CD14-positive monocyte (primary cell): Measurements from ENCODE around the gene ARRDC3. TPM values are rescaled to one million over a fixed set of nuclear protein-coding genes. Genes with fewer than 3 reads are reported as not detected.
A peak's percentile ranks its signal among the peaks of the same experiment; 100 is the strongest.

Experiments
- DNase-seq, 3 donors: peaks; one replicate each; pipeline ENCODE4 v3.0.0-alpha.2; 2011 to 2022
- H2AFZ ChIP-seq: 2 replicates; pipeline ENCODE4 v1.6.0; 2012; ENCODE audit warnings: mild to moderate bottlenecking, low read depth, low read length, inconsistent platforms; ENCODE audit not compliant: insufficient read depth, poor library complexity, severe bottlenecking
- H3K27ac ChIP-seq, 2 donors: 1 replicate in 1 of 2; 2 replicates in 1 of 2; pipeline ENCODE4 v1.5.1; 2012 to 2013; ENCODE audit warnings: low read length in 2 of 2, control low read depth in 1 of 2, inconsistent platforms in 1 of 2, low read depth in 1 of 2, mild to moderate bottlenecking in 1 of 2
- H3K27me3 ChIP-seq, 2 donors: one replicate each; pipeline versions ENCODE4 v1.6.0 to v1.6.1; 2011 to 2013; ENCODE audit warnings: low read length in 2 of 2; ENCODE audit not compliant: control insufficient read depth in 2 of 2, insufficient read depth in 2 of 2
- H3K36me3 ChIP-seq, 2 donors: replicated peaks in 1 of 2; 1 replicate in 1 of 2; 2 replicates in 1 of 2; pipeline versions ENCODE4 v1.5.1 to v1.6.1; 2012 to 2013; ENCODE audit warnings: low read length in 2 of 2, control low read depth in 1 of 2, inconsistent platforms in 1 of 2, mild to moderate bottlenecking in 1 of 2; ENCODE audit not compliant: insufficient read depth in 2 of 2, control insufficient read depth in 1 of 2
- H3K4me1 ChIP-seq, 2 donors: 1 replicate in 1 of 2; 2 replicates in 1 of 2; pipeline versions ENCODE4 v1.5.1 to v1.6.1; 2012 to 2013; ENCODE audit warnings: low read length in 2 of 2, control low read depth in 1 of 2, inconsistent platforms in 1 of 2, mild to moderate bottlenecking in 1 of 2, moderate library complexity in 1 of 2; ENCODE audit not compliant: insufficient read depth in 2 of 2, control insufficient read depth in 1 of 2
- H3K4me2 ChIP-seq: replicated peaks from 2 replicates; pipeline ENCODE3; 2012; ENCODE audit warnings: low read length, moderate library complexity, mild to moderate bottlenecking; ENCODE audit not compliant: poor library complexity, severe bottlenecking; ENCODE audit errors: extremely low read depth
- H3K4me3 ChIP-seq, 3 experiments: fragments of 200-600 bp in 1 of 3; sonication (generic) in 1 of 3; replicated peaks in 1 of 3; 1 replicate in 2 of 3; 2 replicates in 1 of 3; pipeline ENCODE4 v1.5.1; 2011 to 2013; ENCODE audit warnings: low read length in 3 of 3, mild to moderate bottlenecking in 3 of 3, control low read depth in 2 of 3, low read depth in 2 of 3, inconsistent platforms in 1 of 3, moderate library complexity in 1 of 3
- H3K79me2 ChIP-seq: 2 replicates; pipeline ENCODE4 v1.6.0; 2012; ENCODE audit warnings: mild to moderate bottlenecking, control low read depth, inconsistent platforms, low read length, moderate library complexity; ENCODE audit not compliant: insufficient read depth
- H3K9ac ChIP-seq: 2 replicates; pipeline ENCODE4 v1.6.0; 2017; ENCODE audit warnings: low read length, mild to moderate bottlenecking; ENCODE audit not compliant: insufficient read depth, poor library complexity, severe bottlenecking
- H3K9me3 ChIP-seq, 2 donors: replicated peaks in 1 of 2; 1 replicate in 1 of 2; 2 replicates in 1 of 2; pipeline versions ENCODE4 v1.5.1 to v1.6.1; 2012 to 2013; ENCODE audit warnings: low read length in 2 of 2, control low read depth in 1 of 2; ENCODE audit not compliant: control insufficient read depth in 1 of 2, insufficient read depth in 1 of 2
- H4K20me1 ChIP-seq: 2 replicates; pipeline ENCODE4 v1.6.0; 2012; ENCODE audit warnings: mild to moderate bottlenecking, low read length, control low read depth, moderate library complexity; ENCODE audit not compliant: insufficient read depth
- H3K27ac Mint-ChIP-seq, 7 donors: one replicate each; pipeline ENCODE4 v1.8.0; 2020; ENCODE audit warnings: mild to moderate bottlenecking in 7 of 7, mixed read lengths in 7 of 7, moderate library complexity in 6 of 7, inconsistent platforms in 2 of 7
- H3K27me3 Mint-ChIP-seq, 3 donors: one replicate each; pipeline ENCODE4 v1.8.0; 2021 to 2022; ENCODE audit warnings: low read depth in 3 of 3, mild to moderate bottlenecking in 3 of 3, mixed read lengths in 3 of 3, moderate library complexity in 3 of 3, inconsistent platforms in 1 of 3
- H3K36me3 Mint-ChIP-seq, 2 donors: one replicate each; pipeline ENCODE4 v1.8.0; 2020; ENCODE audit warnings: mixed read lengths in 2 of 2, inconsistent platforms in 1 of 2, mild to moderate bottlenecking in 1 of 2
- H3K4me1 Mint-ChIP-seq: one replicate; pipeline ENCODE4 v1.8.0; 2020; ENCODE audit warnings: mild to moderate bottlenecking, mixed read lengths
- H3K4me3 Mint-ChIP-seq, 2 donors: one replicate each; pipeline ENCODE4 v1.8.0; 2020; ENCODE audit warnings: mild to moderate bottlenecking in 2 of 2, mixed read lengths in 2 of 2, moderate library complexity in 1 of 2
- H3K9me3 Mint-ChIP-seq, 7 donors: one replicate each; pipeline ENCODE4 v1.8.0; 2020 to 2022; ENCODE audit warnings: mixed read lengths in 7 of 7, mild to moderate bottlenecking in 6 of 7, moderate library complexity in 6 of 7, inconsistent platforms in 2 of 7
- CTCF ChIP-seq: fragments of 200-600 bp; IDR thresholded peaks from one replicate; pipeline ENCODE4 v1.8.0; 2022; ENCODE audit warnings: antibody characterized with exemption, mild to moderate bottlenecking
- WGBS: methylation state at CpG from one replicate; pipeline ENCODE4 v1.1.5; 2013; ENCODE audit warnings: missing lambda C conversion rate; ENCODE audit not compliant: insufficient coverage; 5-methylcytosine and 5-hydroxymethylcytosine counted together
- intact Hi-C, 2 donors: fragments of 100-400 bp; cut with micrococcal nuclease; formaldehyde crosslinking; loops; one replicate each; pipeline versions ENCODE4 v1.15.0 to v1.15.1; 2023
- polyA plus RNA-seq, 3 donors: library from polyadenylated mRNA; depleted of rRNA in 1 of 3; unstranded in 2 of 3; stranded (reverse) in 1 of 3; fragments of 300-500 nt in 2 of 3; fragments of >200 nt in 1 of 3; fragmentation: Illumina TruSeq in 2 of 3; gene quantifications; 1 replicate in 2 of 3; 2 replicates in 1 of 3; pipeline ENCODE4 v1.2.3, GENCODE V29; 2012 to 2021

Gene ARRDC3
- polyA plus RNA-seq, 3 donors = 43.3 to 68.0 (median 64.6) TPM

DNA sequence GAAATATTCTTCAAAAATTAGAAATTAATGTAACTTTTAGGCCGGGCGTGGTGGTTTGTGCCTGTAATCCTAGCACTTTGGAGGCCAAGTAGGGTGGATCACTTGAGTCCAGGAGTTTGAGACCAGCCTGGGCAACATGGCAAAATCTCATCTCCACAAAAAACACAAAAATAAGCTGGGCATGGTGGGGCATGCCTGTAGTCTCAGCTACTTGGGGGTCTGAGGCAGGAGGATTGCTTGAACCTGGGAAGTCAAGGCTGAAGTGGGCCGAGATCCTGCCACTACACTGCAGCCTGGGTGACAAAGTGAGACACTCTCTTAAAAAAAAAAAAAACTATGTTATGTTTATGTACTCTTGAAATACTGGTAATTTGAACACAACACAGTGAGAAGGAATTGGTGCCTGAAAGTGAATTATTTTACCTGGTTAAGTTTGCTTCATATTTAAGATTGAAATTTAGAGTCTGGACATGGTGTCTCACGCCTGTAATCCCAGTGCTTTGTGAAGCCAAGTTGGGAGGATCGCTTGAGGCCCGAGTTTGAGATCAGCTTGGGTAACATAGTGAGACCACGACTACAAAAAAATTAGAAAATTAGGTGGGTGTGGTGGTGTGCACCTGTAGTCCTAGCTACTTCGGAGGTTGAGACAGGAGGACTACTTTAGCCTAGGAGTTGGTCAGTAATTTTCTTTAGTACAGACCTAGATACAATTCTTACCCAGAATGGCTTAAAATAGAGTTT, 15.0 kb downstream of the ARRDC3 start:
- H3K36me3 Mint-ChIP-seq = peaks cover 53 to 61% of the 10 kb centered on the region in 2 donors
- H3K27me3 Mint-ChIP-seq = peaks cover 0 to 3% (median 1%) of the 10 kb centered on the region in 3 donors
- Histone ChIP-seq H3K9ac (no peak overlapping the region), H4K20me1 (peaks cover 53% of the 10 kb centered on the region), H3K79me2 (peaks cover 24% of the 10 kb centered on the region), H3K36me3 (peaks cover 53 to 62% of the 10 kb centered on the region in 2 donors), H3K4me3 (no peak overlapping the region), H2AFZ (no peak overlapping the region), H3K9me3 (no peaks in the 10 kb centered on the region), H3K4me1 (no peaks in the 10 kb centered on the region), H3K4me2 (no peak overlapping the region), H3K27me3 (no peaks in the 10 kb centered on the region), H3K27ac (no peak overlapping the region)
- DNase-seq = no peak
- peak overlapping the region in 6 of 7 donors; percentile 14 to 53 (median 32) for H3K27ac Mint-ChIP-seq
- WGBS = 100% methylated on average over 4 of the region's 8 CpGs
- peaks cover 4% of the 10 kb centered on the region for H3K4me1 Mint-ChIP-seq
- no peak for TF ChIP-seq CTCF
- no peak overlapping the region for H3K4me3 Mint-ChIP-seq
- peaks cover 0 to 2% (median 0%) of the 10 kb centered on the region in 7 donors for H3K9me3 Mint-ChIP-seq
- intact Hi-C loops = no loop called here

- DNase-seq = no peak
- Histone ChIP-seq H3K27me3 (no peaks in the 10 kb centered on the region), H3K4me3 (no peak overlapping the region), H3K36me3 (peaks cover 46 to 55% of the 10 kb centered on the region in 2 donors), H3K9ac (no peak overlapping the region), H3K4me2 (no peak overlapping the region), H4K20me1 (peaks cover 45% of the 10 kb centered on the region), H3K27ac (no peak overlapping the region), H3K4me1 (no peaks in the 10 kb centered on the region), H2AFZ (no peak overlapping the region), H3K9me3 (no peaks in the 10 kb centered on the region), H3K79me2 (peaks cover 20% of the 10 kb centered on the region)
- Mint-ChIP-seq H3K9me3 (peaks cover 0 to 2% (median 0%) of the 10 kb centered on the region in 7 donors), H3K4me3 (no peak overlapping the region), H3K27ac (peak overlapping the region in 3 of 7 donors; percentile 13 to 42 (median 14)), H3K36me3 (peaks cover 48 to 55% of the 10 kb centered on the region in 2 donors), H3K4me1 (peaks cover 4% of the 10 kb centered on the region), H3K27me3 (peaks cover 0 to 3% (median 1%) of the 10 kb centered on the region in 3 donors)
- TF ChIP-seq CTCF = no peak
- intact Hi-C loops = no loop called here
Observed at GRCh38 chr5:91367344-91367743, 15.8 kb downstream of the ARRDC3 start.
